ENCODE results near the gene ALG12.
A peak's percentile ranks its signal among the peaks of the same experiment; 100 is the strongest.

Gene ALG12

DNA sequence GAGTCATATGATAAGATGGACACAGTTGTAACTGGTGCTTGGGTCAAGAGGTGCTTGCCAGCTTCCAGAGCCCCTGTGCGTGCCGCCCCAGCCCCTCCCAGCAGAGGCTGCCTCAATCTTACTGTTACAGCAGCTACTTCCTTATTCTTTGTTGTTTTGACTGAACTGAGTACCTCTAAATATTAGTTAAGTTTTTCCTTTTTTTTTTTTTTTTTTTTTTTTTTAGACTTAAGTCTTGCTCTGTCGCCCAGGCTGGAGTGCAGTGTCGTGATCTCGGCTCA lies 55.8 kb downstream of the ALG12 start:
- DNase-seq (ENCODE audit: low read depth), result no peak
- H3K4me3 ChIP-seq (ENCODE audit: low read length), result no peak overlapping the region
- TF ChIP-seq, protein P1, sequence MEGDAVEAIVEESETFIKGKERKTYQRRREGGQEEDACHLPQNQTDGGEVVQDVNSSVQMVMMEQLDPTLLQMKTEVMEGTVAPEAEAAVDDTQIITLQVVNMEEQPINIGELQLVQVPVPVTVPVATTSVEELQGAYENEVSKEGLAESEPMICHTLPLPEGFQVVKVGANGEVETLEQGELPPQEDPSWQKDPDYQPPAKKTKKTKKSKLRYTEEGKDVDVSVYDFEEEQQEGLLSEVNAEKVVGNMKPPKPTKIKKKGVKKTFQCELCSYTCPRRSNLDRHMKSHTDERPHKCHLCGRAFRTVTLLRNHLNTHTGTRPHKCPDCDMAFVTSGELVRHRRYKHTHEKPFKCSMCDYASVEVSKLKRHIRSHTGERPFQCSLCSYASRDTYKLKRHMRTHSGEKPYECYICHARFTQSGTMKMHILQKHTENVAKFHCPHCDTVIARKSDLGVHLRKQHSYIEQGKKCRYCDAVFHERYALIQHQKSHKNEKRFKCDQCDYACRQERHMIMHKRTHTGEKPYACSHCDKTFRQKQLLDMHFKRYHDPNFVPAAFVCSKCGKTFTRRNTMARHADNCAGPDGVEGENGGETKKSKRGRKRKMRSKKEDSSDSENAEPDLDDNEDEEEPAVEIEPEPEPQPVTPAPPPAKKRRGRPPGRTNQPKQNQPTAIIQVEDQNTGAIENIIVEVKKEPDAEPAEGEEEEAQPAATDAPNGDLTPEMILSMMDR (conservative IDR thresholded peaks at IDR 0.05; ENCODE audit: low read depth, low read length), result no peak

DNA sequence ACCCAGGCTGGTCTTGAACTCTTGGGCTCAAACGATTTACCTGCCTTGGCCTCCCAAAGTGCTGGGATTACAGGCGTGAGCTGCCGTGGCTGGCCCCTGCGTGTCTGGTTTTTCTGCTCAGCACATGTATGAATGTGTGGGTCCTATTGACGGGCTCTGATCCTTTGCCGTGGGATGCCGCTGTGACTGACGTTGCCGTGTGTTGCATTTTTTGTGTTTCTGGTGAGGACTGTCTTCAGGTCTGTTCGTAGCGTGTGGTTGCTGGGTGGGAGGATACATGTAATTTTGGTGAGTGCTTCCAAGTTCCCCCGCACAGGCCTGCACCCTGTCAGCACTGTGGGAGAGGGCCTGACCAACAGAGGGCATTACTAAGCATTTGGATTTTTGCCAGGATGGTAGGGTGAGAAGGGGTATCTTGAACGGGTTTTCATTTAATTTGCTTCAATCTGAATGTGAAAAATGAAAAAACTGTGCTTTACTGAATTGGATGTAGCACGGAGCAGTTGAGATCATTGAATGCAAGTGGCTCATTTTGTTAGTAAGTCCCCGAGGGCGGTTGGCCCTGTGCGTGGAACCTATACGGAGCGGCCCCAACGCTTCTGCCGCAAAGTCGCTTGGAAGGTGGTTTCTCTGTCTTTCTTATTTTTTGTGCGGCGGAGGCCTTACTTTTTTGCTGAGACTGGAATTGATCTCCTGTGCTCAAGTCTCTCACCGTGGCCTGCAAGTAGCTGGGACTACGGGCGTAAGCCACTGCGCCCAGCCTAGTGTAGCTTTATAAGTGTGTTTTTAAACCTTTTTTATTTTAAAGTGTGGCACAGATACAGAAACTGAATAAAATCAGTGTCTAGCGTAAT lies 56.4 kb downstream of the ALG12 start:
- no peak overlapping the region for H3K4me3 ChIP-seq (ENCODE audit: low read length)
- DNase-seq (ENCODE audit: low read depth), result no peak
- TF ChIP-seq, protein P1 (conservative IDR thresholded peaks at IDR 0.05; ENCODE audit: low read depth, low read length), result peak; percentile 17

DNA sequence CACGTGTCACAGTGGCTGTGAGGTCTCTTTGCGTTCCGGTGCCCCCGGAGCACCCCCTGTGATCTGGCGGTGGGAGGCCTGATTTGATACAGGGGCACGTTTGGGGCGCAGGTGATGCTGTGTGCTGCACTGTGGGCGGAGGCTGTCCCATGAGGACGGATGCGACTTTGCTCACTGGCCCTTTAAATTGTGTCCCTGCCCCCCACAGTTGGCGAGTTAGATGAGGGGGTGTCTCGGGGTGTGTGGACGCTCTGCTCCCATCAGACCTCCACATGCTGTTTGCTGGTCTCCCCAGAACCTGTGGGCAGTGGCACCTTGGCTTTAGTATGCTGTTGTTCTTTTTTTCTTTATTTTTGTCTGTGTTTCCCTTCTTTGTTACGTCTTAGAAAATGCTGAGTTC lies 59.4 kb downstream of the ALG12 start:
- DNase-seq (ENCODE audit: low read depth), result no peak
- TF ChIP-seq, protein P1 (conservative IDR thresholded peaks at IDR 0.05; ENCODE audit: low read depth, low read length), result no peak
- H3K4me3 ChIP-seq (ENCODE audit: low read length), result no peak overlapping the region

DNA sequence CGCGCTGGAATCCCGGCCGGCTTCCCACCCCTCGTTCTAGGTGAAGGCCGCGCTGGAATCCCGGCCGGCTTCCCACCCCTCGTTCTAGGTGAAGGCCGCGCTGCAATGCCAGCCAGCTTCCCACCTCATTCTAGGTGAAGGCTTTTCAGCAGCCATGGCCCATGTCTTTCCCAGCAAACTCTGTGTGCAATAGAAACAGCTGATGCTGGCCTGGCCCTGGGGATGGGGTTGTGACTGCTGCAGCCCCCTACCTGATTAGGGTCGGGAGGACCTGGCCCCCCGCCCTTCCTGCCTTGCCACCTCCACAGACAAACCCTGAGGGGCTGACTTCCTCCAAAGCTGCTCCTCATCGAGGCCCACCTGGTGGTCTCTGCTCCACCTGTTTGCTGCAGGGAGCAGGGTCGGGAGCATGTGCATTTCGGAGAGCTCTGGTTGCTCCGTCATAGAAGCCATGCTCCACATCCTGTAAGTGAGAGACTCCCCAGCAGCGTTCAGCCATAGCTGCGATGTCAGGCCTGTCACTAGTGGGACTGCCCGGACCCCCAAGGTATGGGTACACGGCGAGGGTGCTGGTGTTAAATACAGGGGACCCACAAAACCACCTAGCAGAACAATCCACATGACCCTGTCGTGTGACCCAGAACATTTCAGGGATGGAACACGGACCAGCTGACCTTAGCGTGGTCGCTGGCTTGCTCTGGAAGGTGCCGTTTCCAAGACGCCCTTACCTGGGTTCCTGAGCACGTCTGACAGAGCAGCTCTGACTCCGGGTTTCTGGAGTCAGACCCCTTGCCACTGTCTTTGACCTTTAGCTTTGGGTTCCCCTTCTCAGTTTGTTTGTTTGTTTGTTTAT lies 61.2 kb downstream of the ALG12 start:
- no peak for DNase-seq (ENCODE audit: low read depth)
- TF ChIP-seq, protein P1 (conservative IDR thresholded peaks at IDR 0.05; ENCODE audit: low read depth, low read length), result no peak
- no peak overlapping the region for H3K4me3 ChIP-seq (ENCODE audit: low read length)

DNA sequence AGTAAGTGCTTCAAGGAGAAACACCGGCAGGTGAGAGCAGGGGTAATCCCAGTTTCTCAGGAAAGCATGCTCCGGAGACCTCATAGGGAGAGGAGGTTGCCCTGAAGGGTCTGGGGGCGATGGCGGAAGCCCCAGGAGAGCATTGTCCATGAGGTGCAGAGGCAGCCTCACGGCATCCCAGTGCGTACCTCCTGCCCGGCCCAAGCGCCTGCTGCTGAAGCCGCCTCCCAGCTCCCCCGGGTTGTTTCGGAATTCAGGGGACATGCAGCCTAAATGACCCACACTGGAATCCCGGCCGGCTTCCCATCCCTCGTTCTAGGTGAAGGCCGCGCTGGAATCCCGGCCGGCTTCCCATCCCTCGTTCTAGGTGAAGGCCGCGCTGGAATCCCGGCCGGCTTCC lies 61.9 kb downstream of the ALG12 start:
- no peak overlapping the region for H3K4me3 ChIP-seq (ENCODE audit: low read length)
- DNase-seq (ENCODE audit: low read depth), result no peak
- TF ChIP-seq, protein P1 (conservative IDR thresholded peaks at IDR 0.05; ENCODE audit: low read depth, low read length), result no peak

DNA sequence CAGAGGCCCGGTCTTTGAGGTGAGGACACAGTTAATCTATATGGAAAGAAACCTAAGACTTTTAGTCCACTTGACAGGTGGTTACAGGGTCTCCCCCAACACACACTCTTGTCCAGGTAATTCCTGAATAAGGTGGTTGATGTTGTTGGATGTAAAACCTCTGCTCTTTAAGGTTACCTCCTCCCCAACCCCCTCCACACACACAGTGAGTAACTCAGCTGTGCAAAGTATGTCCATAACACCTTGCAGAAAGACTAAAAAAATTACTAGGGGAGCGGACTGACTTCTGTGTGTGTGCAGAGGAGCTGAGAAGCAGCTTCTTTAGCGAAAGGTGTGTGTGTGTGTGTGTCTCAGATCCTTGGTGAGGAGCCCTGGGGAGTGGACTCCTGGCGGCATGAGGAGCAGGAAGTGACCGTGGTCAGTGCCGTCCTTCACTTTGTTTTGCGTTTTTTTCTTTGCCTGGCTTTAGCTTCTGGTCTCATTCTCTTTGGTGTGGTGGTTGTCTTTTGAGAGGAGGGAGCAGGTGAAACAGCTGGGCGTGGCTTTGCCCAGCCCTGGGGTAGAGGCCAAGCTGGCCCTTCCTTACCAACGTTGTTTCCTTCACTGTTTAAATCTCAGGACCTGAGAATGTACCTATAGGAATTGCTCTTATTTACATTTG lies 62.9 kb downstream of the ALG12 start:
- TF ChIP-seq, protein P1 (conservative IDR thresholded peaks at IDR 0.05; ENCODE audit: low read depth, low read length), result no peak
- no peak for DNase-seq (ENCODE audit: low read depth)
- peak overlapping the region; percentile 68 for H3K4me3 ChIP-seq (ENCODE audit: low read length)
